ENCODE results near the gene JPT2.

The JPT2 gene

DNA sequence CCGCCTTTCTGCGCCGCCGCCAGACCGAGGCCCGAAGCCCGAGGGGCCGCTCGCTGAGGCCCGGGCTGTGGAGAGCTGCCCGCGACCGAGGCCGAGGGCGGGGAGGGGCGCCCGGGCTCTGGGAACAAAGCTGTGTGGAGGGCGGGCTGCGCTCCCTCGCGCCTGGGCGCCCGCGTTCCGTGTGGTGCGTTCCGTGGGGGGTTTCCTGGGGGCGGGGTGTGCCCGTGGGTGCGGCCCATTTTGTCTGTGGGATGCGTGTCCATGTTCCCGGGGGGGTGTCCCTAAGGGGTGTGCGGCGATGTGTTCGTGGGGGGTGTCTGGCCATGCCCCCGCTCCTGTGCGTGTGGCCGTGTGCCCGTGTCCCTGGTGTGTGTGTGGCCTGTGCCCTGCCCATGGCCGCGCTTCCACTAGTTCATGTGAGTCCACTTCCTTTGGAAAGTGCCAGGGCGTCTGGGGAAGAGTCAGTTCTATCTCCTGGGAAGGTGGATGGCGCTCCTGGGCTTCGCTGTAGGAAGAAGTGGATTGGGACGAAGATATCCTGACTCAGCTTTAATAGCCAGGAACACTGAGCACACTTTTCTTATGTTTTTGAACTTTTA, 520 bp downstream of the JPT2 start:
- peak; percentile 52 for DNase-seq

DNA sequence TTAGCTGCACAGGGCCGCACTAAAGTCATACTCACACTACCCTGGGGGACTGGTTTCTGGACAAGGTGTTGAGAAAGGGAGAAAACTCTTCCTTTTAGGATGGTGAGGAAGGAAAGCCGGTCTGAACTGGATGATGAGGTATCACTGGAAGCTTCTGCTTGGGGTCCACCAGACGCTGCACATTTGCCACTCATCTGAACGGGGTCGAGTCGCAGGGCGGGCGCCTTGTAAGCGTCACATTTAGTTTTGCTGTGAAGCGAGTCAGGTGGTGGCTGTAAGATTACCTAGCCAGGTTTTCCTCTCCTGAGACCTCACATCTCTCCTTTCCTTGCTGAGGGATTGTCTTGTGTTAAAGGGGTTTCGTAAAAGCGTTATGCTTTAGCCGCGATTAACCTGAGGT, 2.3 kb downstream of the JPT2 start:
- no peak for DNase-seq

DNA sequence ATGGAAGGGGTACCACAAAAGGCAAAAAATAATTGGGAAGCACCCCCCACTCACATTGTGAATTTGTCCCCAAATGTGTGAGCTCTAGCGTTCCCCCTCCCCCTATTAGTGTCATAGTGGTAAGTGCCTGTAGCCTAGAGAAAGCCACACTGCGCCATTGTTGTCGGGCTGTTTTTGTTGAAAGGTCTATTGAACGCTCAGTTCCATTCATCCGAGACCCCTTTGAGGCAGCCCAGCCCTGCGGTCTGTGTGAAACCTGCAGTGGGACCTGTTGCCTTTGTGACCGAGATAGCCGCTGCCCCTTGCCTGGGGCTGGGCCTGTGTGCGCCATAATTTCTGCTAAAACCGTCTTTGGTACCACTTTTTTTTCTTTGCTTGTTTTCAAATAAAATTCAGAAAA, 3.0 kb downstream of the JPT2 start:
- no peak for DNase-seq

DNA sequence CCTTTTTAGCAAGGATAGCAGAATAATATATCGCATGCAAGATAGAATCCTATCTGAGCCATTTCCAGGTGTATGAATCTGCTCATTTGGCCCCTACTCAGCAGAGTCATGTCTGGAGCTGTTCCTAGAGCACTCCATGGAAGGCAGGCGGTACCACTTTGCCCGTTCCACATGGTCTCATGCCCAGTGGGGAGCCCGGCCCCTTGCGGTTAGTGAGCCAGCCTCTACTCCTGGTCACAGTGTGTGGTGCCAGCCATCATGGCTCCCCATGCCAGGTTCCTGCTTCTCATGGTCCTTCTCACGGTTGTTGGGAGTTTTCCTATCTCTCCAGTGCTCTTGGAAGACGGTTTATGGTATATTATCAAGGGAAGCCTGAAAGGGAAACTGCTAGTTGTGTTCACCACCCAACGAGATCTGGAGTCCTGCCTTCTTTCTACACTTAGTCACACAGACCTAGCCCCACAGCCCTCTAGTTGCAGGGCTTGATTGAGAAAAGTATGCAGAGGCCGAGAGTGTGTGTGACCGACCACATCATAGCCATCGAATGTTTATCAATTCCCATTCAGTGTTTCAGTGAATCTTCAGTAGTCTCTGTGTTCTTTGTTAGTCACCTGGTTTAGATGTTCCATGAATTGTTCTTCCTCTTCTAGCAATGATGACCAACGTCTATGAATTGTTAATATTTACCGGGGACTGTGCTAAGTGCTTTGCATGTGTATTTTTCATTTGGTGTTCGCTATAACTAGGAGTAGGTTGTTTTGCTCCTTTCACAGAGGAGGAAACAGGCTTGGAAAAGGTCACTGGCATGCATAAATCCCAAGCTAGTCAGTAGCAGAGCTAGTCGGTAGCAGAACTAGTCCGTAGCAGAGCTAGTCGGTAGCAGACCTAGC, 9.6 kb downstream of the JPT2 start:
- DNase-seq: no peak

DNA sequence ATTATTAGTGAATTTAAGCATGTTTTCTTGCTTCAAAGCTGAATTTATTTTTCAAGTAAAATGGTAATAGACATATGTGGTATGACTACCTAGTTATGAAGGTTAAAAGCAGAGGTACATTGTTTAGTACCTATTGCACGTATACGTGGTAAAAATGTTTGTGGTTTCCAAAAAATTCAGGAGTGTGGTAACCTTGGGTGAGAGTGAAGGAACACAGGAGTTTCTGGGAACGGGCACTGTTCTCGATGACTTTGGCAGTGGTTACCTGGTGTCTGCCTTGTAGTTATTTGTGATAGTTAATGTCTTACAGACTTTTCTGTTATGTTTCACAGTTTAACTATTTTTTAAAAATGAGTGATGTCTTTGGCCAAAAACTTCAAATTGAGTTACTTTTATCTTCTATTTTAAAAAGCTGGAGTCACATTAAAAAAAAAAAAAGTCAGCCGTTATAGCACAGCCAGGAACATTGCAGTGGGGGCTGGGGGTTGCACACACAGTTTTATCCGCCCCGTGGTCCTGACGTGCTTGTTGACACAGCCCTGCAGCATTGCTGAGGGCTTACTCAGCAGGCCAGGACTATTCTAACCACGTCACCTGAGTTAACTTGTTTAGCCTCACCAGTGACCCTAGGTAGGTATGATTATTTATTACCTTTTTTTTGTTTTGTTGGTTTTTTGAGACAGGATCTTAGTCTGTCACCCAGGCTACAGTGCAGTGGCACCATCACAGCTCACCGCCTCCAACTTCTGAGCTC, 10.9 kb downstream of the JPT2 start:
- no peak for DNase-seq

DNA sequence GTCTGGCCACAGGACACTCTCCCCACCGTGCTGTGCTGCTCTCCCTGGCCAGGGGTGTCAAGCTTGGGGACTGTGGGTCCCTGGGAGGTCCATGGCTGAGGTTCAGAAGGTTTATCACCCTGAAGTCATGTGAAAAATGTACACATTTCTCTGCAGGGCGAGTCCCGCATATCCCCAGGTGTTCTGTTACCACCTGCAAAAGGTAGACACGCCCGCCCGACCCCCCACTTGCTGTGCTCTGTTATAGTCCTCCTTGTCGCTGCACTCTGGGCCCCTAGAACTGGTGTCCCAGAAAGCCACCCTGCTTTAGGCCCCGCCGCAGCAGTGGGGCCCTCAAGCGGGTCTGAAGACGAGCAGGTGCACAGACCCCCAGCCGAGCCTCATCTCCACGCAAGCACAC, 11.8 kb downstream of the JPT2 start:
- DNase-seq: no peak

DNA sequence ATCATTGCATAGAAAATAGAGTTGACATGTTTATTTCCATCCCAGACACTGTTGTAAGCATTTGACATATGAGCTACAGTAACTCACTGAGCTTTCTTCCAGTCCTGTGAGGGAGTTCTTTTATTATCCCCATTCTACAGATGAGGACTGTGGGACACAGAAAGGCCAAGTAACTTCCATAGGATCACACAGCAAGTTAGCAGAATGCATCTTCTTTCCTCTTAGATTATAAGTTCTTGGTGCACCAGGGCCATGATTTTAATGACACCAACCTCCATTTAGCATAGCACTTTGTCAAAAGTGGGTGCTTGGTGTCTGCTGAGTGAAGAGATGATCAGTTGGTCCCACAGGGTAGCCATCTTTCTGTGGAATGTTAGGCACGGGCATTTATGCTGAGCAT, 12.7 kb downstream of the JPT2 start:
- no peak for DNase-seq

DNA sequence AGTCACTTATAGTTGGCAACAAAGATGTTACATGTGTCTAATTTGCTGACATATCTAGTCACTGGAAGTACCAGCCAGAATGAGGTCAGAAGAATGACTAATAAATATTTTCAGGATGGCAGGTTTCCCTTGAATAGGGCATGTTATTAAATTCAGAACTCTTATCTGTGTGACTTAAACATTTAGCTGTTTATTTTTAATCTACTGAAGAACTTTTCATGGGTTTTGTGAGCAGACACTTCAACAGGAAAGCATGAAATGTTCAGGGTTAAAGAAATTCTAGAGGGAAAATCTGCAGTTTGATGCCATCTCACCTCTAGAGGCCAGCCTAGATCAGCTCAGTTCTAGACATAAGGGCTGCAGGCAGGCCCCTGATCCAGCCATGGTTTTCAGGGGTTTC, 13.2 kb downstream of the JPT2 start:
- DNase-seq: no peak

DNA sequence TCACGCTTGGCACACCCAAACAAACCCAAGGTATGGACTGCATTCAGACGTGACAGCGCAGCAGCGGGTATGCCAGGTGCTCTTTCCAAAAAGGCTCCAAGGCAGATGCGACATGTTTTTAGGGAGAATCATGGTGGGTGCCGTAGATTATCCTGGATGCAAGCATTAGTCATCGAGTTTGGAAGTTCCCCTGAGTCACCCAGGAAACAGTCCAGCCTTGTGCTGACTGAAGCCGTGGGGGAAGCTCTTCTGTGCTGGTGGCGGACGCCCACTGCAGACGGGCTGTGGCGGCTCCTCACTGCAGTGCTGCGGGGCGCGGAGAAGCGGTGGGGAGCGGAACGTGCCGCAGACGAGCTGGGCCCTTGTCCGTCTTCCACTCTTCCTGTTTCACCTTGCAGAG, 13.9 kb downstream of the JPT2 start:
- DNase-seq: no peak

DNA sequence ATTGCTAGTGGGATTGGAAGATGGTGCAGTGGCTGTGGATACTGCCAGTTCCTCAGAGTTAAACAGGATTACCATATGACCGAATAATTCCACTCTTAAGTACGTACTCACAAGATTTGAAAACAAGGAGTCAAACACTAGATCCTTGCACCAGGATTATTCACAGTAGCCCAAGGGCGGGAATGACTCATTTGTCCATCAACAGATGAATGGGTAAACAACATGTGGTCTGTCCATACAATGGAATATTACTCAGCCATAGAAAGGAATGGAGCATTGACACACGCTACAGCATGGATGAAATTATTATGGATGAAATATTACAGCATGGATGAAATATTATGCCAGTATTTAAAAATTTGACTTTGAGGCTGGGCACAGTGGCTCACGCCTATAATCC, 18.8 kb downstream of the JPT2 start:
- DNase-seq: no peak

DNA sequence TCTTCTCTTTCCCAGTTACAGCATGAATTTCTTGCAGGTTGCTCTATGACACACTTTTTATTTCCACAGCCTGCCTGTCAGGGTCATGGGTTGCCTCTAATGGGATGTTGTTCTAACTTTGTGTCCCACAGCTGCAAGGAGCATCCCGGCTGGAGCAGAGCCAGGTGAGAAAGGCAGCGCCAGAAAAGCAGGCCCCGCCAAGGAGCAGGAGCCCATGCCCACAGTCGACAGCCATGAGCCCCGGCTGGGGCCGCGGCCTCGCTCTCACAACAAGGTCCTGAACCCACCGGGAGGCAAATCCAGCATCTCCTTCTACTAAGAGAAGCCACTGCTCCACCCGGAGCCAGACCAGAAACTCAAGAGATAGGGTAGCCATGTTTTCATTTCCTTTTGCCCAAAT, 20.6 kb downstream of the JPT2 start:
- DNase-seq: no peak

DNA sequence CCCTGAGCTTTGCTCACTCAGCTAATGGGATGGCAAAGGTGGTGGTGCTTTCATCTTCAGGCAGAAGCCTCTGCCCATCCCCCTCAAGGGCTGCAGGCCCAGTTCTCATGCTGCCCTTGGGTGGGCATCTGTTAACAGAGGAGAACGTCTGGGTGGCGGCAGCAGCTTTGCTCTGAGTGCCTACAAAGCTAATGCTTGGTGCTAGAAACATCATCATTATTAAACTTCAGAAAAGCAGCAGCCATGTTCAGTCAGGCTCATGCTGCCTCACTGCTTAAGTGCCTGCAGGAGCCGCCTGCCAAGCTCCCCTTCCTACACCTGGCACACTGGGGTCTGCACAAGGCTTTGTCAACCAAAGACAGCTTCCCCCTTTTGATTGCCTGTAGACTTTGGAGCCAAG, 22.2 kb downstream of the JPT2 start:
- DNase-seq: no peak

DNA sequence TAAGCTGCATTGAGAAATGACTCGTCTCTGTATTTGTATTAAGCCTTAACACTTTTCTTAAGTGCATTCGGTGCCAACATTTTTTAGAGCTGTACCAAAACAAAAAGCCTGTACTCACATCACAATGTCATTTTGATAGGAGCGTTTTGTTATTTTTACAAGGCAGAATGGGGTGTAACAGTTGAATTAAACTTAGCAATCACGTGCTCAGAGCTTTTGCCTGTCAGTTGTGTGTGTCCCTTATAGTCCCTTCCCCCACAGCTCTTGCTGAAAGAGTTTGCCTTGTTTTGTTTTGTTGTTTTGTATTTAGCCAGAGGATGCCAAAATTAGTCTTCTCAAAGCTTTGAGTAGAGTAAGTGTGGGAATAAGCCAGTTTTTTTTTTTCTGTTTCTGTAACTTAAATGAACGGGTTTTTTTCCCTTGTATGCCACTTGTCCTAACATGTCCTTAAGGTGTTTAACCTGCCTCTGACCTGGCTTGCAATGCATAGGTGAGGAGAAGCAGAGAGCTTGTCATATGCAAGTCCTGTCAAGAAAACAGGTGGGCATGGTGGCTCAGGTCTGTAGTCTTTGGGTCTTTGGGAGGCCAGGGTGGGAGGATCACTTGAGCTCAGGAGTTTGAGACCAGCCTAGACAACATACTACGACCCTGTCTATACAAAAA, 23.3 kb downstream of the JPT2 start:
- DNase-seq: no peak

DNA sequence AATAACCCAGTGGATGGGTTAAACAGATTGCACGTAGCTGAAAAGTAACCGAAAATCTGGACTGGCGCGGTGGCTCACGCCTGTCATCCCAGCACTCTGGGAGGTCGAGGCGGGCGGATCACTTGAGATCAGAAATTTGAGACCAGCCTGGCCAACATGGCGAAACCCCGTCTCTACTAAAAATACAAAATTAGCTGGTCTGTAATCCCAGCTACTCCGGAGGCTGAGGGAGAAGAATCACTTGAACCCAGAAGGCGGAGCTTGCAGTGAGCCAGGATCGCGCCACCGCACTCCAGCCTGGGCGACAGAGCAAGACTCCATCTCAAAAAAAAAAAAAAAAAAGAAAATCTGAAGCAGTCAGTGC, 27.2 kb downstream of the JPT2 start:
- DNase-seq: peak; percentile 43

DNA sequence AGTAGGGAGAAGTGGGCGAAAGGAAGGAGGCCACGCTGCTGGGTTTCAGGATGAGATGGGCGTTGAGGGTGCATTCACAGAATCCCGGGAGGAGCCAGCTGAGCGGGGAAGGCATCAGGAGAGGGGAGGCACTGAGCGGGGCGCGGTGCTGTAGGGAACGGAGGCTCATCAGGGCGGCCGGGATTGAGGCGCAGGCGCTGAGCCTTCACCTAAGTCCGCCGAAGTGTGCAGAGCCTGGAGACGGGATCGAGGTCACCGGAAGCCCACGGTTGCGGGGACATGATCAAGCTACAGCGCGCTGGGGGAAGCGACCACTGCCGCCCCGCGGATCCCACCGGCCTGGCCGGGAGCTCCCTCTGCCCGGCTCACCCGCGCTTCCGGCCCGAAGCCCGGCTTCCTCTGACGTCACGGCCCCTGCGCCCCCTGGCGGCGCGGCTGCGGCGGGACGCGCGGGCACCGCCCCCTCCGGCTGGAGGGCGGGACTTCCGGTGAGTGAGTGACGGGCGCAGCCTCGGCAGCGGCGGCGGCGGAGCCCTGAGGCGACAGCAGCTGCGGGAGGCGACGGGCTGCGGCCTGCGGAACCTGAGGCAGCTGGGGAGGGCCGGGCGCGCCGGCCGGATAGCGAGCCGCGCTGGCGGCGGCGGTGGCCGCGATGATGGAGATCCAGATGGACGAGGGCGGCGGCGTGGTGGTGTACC, 27.8 kb downstream of the JPT2 start, which contains the start of gene MAPK8IP3:
MAPK8IP3 (plus strand) TSS at position 508 of the 698 bp plus-strand sequence; CDS start at position 653, 145 bp downstream.
- DNase-seq: peak; percentile 96

DNA sequence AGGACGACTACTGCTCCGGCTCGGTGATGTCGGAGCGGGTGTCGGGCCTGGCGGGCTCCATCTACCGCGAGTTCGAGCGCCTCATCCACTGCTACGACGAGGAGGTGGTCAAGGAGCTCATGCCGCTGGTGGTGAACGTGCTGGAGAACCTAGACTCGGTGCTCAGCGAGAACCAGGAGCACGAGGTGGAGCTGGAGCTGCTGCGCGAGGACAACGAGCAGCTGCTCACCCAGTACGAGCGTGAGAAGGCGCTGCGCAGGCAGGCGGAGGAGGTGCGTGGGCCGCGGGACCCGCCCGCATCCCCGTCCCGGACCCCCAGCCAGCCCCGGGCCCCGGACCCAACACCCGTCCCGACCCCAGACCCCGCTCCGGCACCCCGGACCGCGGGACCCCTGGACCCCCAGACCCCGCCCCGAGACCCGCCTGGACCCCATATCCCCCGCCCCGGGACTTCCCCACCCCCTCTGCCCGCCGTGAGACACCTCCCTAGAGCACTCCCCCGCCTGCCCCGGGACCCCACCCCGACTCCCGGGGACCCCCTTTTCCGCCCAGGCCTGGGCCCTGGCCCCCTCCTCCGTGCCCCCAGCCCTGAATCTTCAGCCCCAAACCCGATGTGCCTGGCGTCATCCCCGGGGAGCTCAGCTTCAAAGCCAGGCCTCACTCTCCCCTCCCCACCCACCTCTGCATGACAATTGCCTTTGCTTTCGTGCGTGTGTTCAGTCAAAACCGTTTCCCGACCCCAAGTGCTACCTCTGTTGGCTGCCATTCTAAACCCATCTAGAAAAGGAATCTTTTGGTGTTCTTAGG, 28.5 kb downstream of the JPT2 start:
- DNase-seq: peak; percentile 38

DNA sequence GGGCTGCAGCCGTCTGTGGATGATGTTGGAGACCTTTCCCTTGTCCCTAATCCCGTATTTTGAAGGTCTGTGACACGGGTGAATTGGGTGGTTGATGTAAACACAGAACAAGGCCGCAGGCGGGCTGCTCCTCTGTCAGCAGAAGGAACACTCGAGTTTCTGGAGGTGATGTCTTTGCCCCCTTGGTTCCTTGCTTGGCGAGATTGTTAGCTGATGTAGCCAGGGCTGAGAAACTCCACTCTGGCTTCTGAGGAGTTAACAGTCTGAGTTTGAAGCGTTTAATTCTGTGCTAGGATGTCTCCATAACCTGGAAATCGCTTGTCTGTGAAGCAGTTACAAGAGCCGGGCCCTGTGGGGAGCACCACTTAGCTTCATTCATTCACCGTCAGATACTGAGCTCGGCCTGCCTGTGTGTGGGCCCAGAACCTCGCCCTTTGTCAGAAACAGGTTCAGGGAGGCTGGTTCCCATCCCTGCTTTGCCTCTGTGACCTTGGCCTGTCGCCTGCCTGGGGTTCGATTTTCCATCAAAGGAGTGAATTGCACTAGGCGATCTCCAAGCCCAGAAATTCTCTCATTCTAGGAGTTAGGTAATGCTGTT, 29.2 kb downstream of the JPT2 start:
- peak; percentile 12 for DNase-seq

DNA sequence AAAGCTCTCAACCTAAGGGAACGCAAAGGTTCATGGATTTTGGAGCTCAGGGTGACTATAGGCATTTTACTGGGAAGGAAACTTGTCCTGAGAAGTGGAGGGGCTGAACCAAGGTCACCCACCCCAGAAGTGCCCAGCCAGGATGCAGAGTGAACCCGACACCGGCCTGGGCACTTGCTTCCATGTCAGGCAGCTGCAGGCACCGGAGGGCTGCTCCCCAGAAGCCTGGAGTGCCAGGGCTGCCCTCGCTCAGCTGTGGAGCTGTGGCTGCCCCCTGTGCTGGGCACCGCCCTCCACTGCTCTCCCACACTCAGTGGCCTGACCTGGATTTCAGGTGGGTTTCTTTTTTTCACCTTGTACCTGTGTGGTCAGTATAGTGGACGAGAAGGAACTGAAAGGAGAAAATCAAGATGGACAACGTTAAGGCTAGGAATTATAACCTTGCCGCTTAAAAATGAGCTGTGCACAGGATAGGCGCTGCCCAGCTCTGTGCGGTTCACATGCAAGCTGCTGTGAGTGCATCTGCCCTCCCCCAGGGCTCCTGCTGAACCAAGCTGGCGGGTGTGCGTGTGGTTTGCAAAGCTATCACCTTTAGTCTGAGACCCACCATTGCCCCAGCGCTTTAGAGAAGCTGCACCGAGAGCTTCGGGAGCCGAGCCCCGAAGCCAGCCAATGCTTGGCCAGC, 30.1 kb downstream of the JPT2 start:
- no peak for DNase-seq

DNA sequence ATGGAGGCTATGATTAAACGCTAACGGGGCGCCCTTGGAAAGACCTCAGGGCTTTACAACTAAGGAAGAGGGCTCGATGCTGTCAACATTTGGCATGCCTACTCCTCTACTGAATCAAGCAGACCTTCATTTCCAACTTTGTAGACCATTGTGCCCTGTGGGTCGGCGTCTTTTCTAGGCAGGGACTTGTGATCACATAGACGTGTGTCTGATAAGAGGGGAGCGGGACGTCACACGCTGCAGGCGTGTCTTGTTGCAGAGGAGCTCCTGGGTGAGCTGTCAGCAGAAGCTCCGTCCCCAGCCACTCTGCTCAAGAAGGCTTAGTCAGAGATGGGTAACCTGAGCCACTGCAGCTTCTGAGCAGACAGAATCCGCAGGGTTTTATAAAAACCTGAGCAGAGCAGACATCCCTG, 30.7 kb downstream of the JPT2 start:
- DNase-seq: no peak

DNA sequence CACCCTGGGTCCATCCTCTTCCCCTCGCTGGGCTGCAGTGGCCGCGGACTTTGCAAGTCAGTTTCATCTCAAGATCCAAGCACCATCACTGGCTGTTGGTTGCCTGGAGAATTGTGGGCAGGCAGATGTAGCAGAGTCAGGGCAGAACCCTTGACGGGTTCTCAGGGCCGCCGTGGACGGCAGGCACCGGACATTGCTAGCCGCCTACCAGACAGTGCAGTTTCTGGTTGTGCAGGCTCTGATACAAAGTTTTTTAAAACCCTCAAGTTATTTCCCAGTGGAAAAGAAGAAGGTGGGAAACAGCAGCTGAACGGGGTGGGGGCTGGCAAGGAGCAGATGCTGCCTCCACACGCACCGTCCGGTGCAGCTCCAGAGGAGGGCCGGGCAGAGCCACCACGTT, 31.3 kb downstream of the JPT2 start:
- no peak for DNase-seq
